Epidermal melanocyte (primary cell): ENCODE data around the gene CRISPLD2.
"Not testable (repeated sequence)": the region's sequence is repeated elsewhere in the genome, so short reads cannot be mapped to it uniquely, and the experiment has no call there.

Experiments used
- DNase-seq: peaks from one replicate; pipeline ENCODE4 v3.0.0; 2011; ENCODE audit warnings: low spot score; ENCODE audit not compliant: insufficient read length

The CRISPLD2 gene

GRCh38 chr16:84929421-84930297 is 109.9 kb downstream of the CRISPLD2 start:
- no peak for DNase-seq

- DNase-seq: no peak
Observed at GRCh38 chr16:84930298-84931106, 110.7 kb downstream of the CRISPLD2 start.

GRCh38 chr16:84931107-84931494 is 111.3 kb downstream of the CRISPLD2 start:
- no peak for DNase-seq

GRCh38 chr16:84931506-84931905 is 111.7 kb downstream of the CRISPLD2 start:
- no peak for DNase-seq

- no peak for DNase-seq
Observed at GRCh38 chr16:84932681-84933080, 112.9 kb downstream of the CRISPLD2 start.

- DNase-seq: no peak
Observed at GRCh38 chr16:84933774-84934631, 114.2 kb downstream of the CRISPLD2 start.

- DNase-seq: no peak
Observed at GRCh38 chr16:84937196-84938005, 117.6 kb downstream of the CRISPLD2 start.

- not testable (repeated sequence) for DNase-seq
Observed at GRCh38 chr16:84938616-84939015, 118.8 kb downstream of the CRISPLD2 start.

- DNase-seq: no peak
Observed at GRCh38 chr16:84940670-84941551, 121.1 kb downstream of the CRISPLD2 start.

- no peak for DNase-seq
Observed at GRCh38 chr16:84941921-84942320, 122.1 kb downstream of the CRISPLD2 start.

- DNase-seq: no peak
Observed at GRCh38 chr16:84942786-84943185, 123.0 kb downstream of the CRISPLD2 start.

- no peak for DNase-seq
Observed at GRCh38 chr16:84943620-84944019, 123.8 kb downstream of the CRISPLD2 start.

GRCh38 chr16:84947022-84947421 is 127.2 kb downstream of the CRISPLD2 start:
- DNase-seq: no peak

GRCh38 chr16:84947996-84948850 is 128.4 kb downstream of the CRISPLD2 start:
- DNase-seq: no peak

GRCh38 chr16:84948851-84949610 is 129.2 kb downstream of the CRISPLD2 start:
- DNase-seq: no peak

- no peak for DNase-seq
Observed at GRCh38 chr16:84949772-84950436, 130.1 kb downstream of the CRISPLD2 start.

- DNase-seq: no peak
Observed at GRCh38 chr16:84950906-84951305, 131.1 kb downstream of the CRISPLD2 start.
